Endothelial cell of umbilical vein (primary cell): ENCODE results near the gene CCR7. TPM values are rescaled to one million over a fixed set of nuclear protein-coding genes. Genes with fewer than 3 reads are reported as not detected.

ENCODE experiments used
- BruUV-seq: library from RNA; stranded (reverse); fragments of 400-500 nt; replicated peaks from 2 replicates; lab custom pipeline; 2021; lab: Mats Ljungman, UMichigan
- CTCF ChIA-PET: fragments of 300-600, 350-600 bp; sonication (Branson Sonifier 250); formaldehyde crosslinking; loops from one replicate; lab custom pipeline; 2021; ENCODE audit warnings: antibody characterized with exemption, inconsistent platforms; lab: Charles Lee
- POLR2A ChIA-PET: fragments of 300-600, 350-600 bp; sonication (Branson Sonifier 250); formaldehyde crosslinking; loops from one replicate; lab custom pipeline; 2021; ENCODE audit warnings: antibody characterized with exemption, inconsistent platforms; lab: Charles Lee
- DNase-seq: peaks from one replicate; pipeline ENCODE4 v3.0.0-alpha.2; 2011; ENCODE audit warnings: low read depth, low spot score
- FAIRE-seq: peaks from 2 replicates; lab custom pipeline; 2011; peaks lifted over from hg19 to GRCh38; lab: Jason Lieb, UNC
- H2AFZ ChIP-seq: 2 replicates; pipeline ENCODE4 v1.6.0; 2012; ENCODE audit warnings: low read depth, low read length, control low read depth, inconsistent platforms
- H3K27ac ChIP-seq: 2 replicates; pipeline ENCODE4 v1.5.1; 2011; ENCODE audit warnings: low read depth, mild to moderate bottlenecking, control low read depth, low read length, moderate library complexity; ENCODE audit not compliant: insufficient read depth
- H3K27me3 ChIP-seq, 2 experiments: 2 replicates each; pipeline versions ENCODE4 v1.6.0 to v1.6.1; 2011; ENCODE audit warnings: low read length in 2 of 2, mixed read lengths in 1 of 2; ENCODE audit not compliant: control insufficient read depth in 2 of 2, insufficient read depth in 2 of 2
- H3K36me3 ChIP-seq, 2 experiments: 2 replicates in 1 of 2; 3 replicates in 1 of 2; pipeline ENCODE4 v1.5.1; 2011; ENCODE audit warnings: low read length in 2 of 2, mild to moderate bottlenecking in 1 of 2, moderate library complexity in 1 of 2; ENCODE audit not compliant: control insufficient read depth in 2 of 2, insufficient read depth in 2 of 2; ENCODE audit errors: extremely low read depth in 1 of 2
- H3K4me1 ChIP-seq: 3 replicates; pipeline ENCODE4 v1.5.1; 2011; ENCODE audit warnings: mild to moderate bottlenecking, low read length; ENCODE audit not compliant: control insufficient read depth, insufficient read depth; ENCODE audit errors: extremely low read depth
- H3K4me2 ChIP-seq: 2 replicates; pipeline ENCODE4 v1.6.1; 2011; ENCODE audit warnings: low read length, control low read depth, mixed read lengths; ENCODE audit not compliant: insufficient read depth
- H3K4me3 ChIP-seq, 3 experiments: fragments of 200-600 bp in 1 of 3; sonication (generic), shearing (Covaris generic) in 1 of 3; replicated peaks in 1 of 3; 2 replicates each; pipeline ENCODE4 v1.5.1; 2011 to 2016; ENCODE audit warnings: control low read depth in 3 of 3, low read length in 3 of 3, mild to moderate bottlenecking in 2 of 3, inconsistent platforms in 1 of 3, low read depth in 1 of 3, moderate library complexity in 1 of 3; ENCODE audit not compliant: insufficient read depth in 1 of 3
- H3K79me2 ChIP-seq: 2 replicates; pipeline ENCODE4 v1.6.0; 2012; ENCODE audit warnings: low read length, inconsistent platforms; ENCODE audit not compliant: control insufficient read depth, insufficient read depth
- H3K9ac ChIP-seq: replicated peaks from 2 replicates; pipeline ENCODE3; 2011; ENCODE audit warnings: low read length, control low read depth; ENCODE audit not compliant: insufficient read depth; ENCODE audit errors: extremely low read depth
- H3K9me1 ChIP-seq: replicated peaks from 3 replicates; pipeline ENCODE4 v1.6.0; 2011; ENCODE audit warnings: mild to moderate bottlenecking, low read length; ENCODE audit not compliant: control insufficient read depth, insufficient read depth; ENCODE audit errors: extremely low read depth
- H3K9me3 ChIP-seq: replicated peaks from 2 replicates; pipeline ENCODE4 v1.5.1; 2012; ENCODE audit warnings: low read length, inconsistent platforms; ENCODE audit not compliant: control insufficient read depth, insufficient read depth
- H4K20me1 ChIP-seq: replicated peaks from 2 replicates; pipeline ENCODE3; 2011; ENCODE audit warnings: mild to moderate bottlenecking, low read length; ENCODE audit not compliant: control insufficient read depth, insufficient read depth; ENCODE audit errors: extremely low read depth
- CTCF ChIP-seq, 2 donors: IDR thresholded peaks; 1 replicate in 1 of 2; 2 replicates in 1 of 2; pipeline ENCODE4 v1.5.1; 2011; ENCODE audit warnings: low read length in 2 of 2, mild to moderate bottlenecking in 2 of 2, moderate library complexity in 2 of 2, control low read depth in 1 of 2, inconsistent platforms in 1 of 2, low read depth in 1 of 2; ENCODE audit not compliant: insufficient read depth in 1 of 2; ENCODE audit errors: extremely low read depth in 1 of 2
- EZH2 ChIP-seq: IDR thresholded peaks from 2 replicates; pipeline ENCODE4 v1.6.1; 2012; ENCODE audit warnings: borderline replicate concordance, low read depth, mild to moderate bottlenecking, moderate library complexity, low read length, inconsistent platforms; ENCODE audit not compliant: severe bottlenecking
- FOS ChIP-seq: IDR thresholded peaks from 2 replicates; pipeline ENCODE4 v1.6.1; 2011; ENCODE audit warnings: mild to moderate bottlenecking, low read length, moderate library complexity, borderline replicate concordance; ENCODE audit not compliant: insufficient read depth
- GATA2 ChIP-seq: IDR thresholded peaks from 2 replicates; pipeline ENCODE4 v1.7.0; 2011; ENCODE audit warnings: low read depth, mild to moderate bottlenecking, moderate library complexity, mixed read lengths, low read length; ENCODE audit not compliant: insufficient read length, insufficient read depth
- JUN ChIP-seq: IDR thresholded peaks from 2 replicates; pipeline ENCODE4 v1.6.1; 2011; ENCODE audit warnings: borderline replicate concordance, low read depth; ENCODE audit not compliant: insufficient read length, insufficient read depth
- MAX ChIP-seq: IDR thresholded peaks from 2 replicates; pipeline ENCODE4 v1.6.1; 2011; ENCODE audit not compliant: insufficient read depth, insufficient read length
- MYC ChIP-seq: IDR thresholded peaks from one replicate; pipeline ENCODE4 v1.6.1; 2011; ENCODE audit warnings: mild to moderate bottlenecking, low read depth, low read length
- POLR2A ChIP-seq: IDR thresholded peaks from 2 replicates; pipeline ENCODE4 v1.6.1; 2012; ENCODE audit warnings: low read depth, mild to moderate bottlenecking, control low read depth, low read length
- POLR2AphosphoS5 ChIP-seq: IDR thresholded peaks from 2 replicates; pipeline ENCODE4 v1.6.1; 2012; ENCODE audit warnings: low read depth, mild to moderate bottlenecking, control low read depth, low read length, moderate library complexity; ENCODE audit not compliant: insufficient read depth
- dilution Hi-C: fragments of 300-500 bp; cut with MboI; formaldehyde crosslinking; loops from one replicate; pipeline ENCODE4 v1.15.0; 2019; ENCODE audit warnings: low sequenced_read_pairs; ENCODE audit not compliant: extremely low pct_ligation_motif_present
- intact Hi-C: fragments of 100-400 bp; cut with micrococcal nuclease; formaldehyde crosslinking; loops from one replicate; pipeline ENCODE4 v1.10.0; 2022
- polyA plus RNA-seq, 4 experiments: library from polyadenylated mRNA; depleted of rRNA in 3 of 4; stranded (reverse) in 3 of 4; unstranded in 1 of 4; fragments of >200 nt; gene quantifications; 2 replicates each; pipeline versions ENCODE4 v1.2.1 to v1.2.3, GENCODE V29; 2011 to 2012; ENCODE audit warnings: missing spikeins in 1 of 4
- total RNA-seq: library from RNA; stranded (reverse); gene quantifications from 2 replicates; pipeline ENCODE4 v1.2.3, GENCODE V29; 2021

CCR7 gene
- total and polyA plus RNA-seq, 2 donors (not counting 3 experiments of a cell fraction or from before 2014, with no cell fraction given), result 0.18 TPM; not detected in 1

GRCh38 chr17:40540448-40540847, 24.8 kb downstream of the CCR7 start:
- Histone ChIP-seq H3K4me2 (no peak overlapping the region), H3K27ac (no peak overlapping the region), H3K9ac (no peak overlapping the region), H3K9me1 (no peaks in the 10 kb centered on the region), H2AFZ (no peak overlapping the region), H3K79me2 (no peaks in the 10 kb centered on the region), H3K4me1 (peaks cover 21% of the 10 kb centered on the region), H3K9me3 (no peaks in the 10 kb centered on the region), H4K20me1 (no peaks in the 10 kb centered on the region), H3K27me3 (no peaks in the 10 kb centered on the region), H3K4me3 (no peak overlapping the region), H3K36me3 (no peaks in the 10 kb centered on the region)
- BruUV-seq, result no TSS peak
- FAIRE-seq, result no peak
- CTCF ChIA-PET, result interaction anchor here (1.3 to 9.6 kb wide), 2 partner anchors 16 to 65 kb away, joined by 5 to 304 read pairs; no protein-coding TSS in a partner anchor
- no peak for DNase-seq
- POLR2A ChIA-PET, result no interaction called here
- TF ChIP-seq FOS (no peak), POLR2A (no peak), JUN (no peak), EZH2 (no peak), MYC (no peak), CTCF (IDR thresholded peaks at IDR 0.05; ENCODE audit: extremely low read depth in 1 of 2, insufficient read depth in 1 of 2, low read depth in 1 of 2, low read length in 2 of 2) (no peak), GATA2 (no peak), POLR2AphosphoS5 (no peak), MAX (no peak)
- dilution Hi-C loops (no loop called here), intact Hi-C loops (no loop called here)
